WTC11 (cell line): ENCODE data around the gene NEO1. TPM values are rescaled to one million over a fixed set of nuclear protein-coding genes. Genes with fewer than 3 reads are reported as not detected.

Source experiments
- ATAC-seq: fragments of 200-7000 bp; cut with Tn5 transposase; 2 replicates; pipeline ENCODE4 v1.10.0; 2021; ENCODE audit warnings: mild to moderate bottlenecking, moderate library complexity
- CTCF ChIA-PET: fragments of 300-600 bp; sonication (Branson Sonifier 250); formaldehyde crosslinking; loops from one replicate; lab custom pipeline; 2021; ENCODE audit warnings: antibody characterized with exemption; lab: Charles Lee
- POLR2A ChIA-PET: fragments of 350-600 bp; sonication (Branson Sonifier 250); formaldehyde crosslinking; loops from one replicate; lab custom pipeline; 2021; ENCODE audit warnings: antibody characterized with exemption; lab: Charles Lee
- DNase-seq: peaks from one replicate; pipeline ENCODE4 v3.0.0; 2021; ENCODE audit warnings: low spot score
- H3K27ac Mint-ChIP-seq: 2 replicates; pipeline ENCODE4 v1.8.0; 2021; ENCODE audit warnings: mixed read lengths
- H3K27me3 Mint-ChIP-seq: 2 replicates; pipeline ENCODE4 v1.8.0; 2021; ENCODE audit warnings: low read depth, mild to moderate bottlenecking, moderate library complexity, mixed read lengths
- H3K36me3 Mint-ChIP-seq: 2 replicates; pipeline ENCODE4 v1.8.0; 2021; ENCODE audit warnings: mixed read lengths
- H3K4me1 Mint-ChIP-seq: 2 replicates; pipeline ENCODE4 v1.8.0; 2022; ENCODE audit warnings: mixed read lengths
- H3K4me3 Mint-ChIP-seq: 2 replicates; pipeline ENCODE4 v1.8.0; 2021; ENCODE audit warnings: mild to moderate bottlenecking, moderate library complexity, mixed read lengths
- H3K9me3 Mint-ChIP-seq: 2 replicates; pipeline ENCODE4 v1.8.0; 2021; ENCODE audit warnings: mixed read lengths
- AFF4 ChIP-seq: sonication (generic); formaldehyde crosslinking; IDR thresholded peaks from 2 replicates; pipeline ENCODE4 v1.8.1; 2023; ENCODE audit warnings: mild to moderate bottlenecking, missing genetic modification reagents, borderline replicate concordance
- ATF1 ChIP-seq: sonication (generic); formaldehyde crosslinking; IDR thresholded peaks from 2 replicates; pipeline ENCODE4 v1.8.1; 2023; ENCODE audit warnings: mild to moderate bottlenecking, moderate library complexity, missing genetic modification reagents
- ATF2 ChIP-seq: sonication (generic); formaldehyde crosslinking; IDR thresholded peaks from 2 replicates; pipeline ENCODE4 v1.8.1; 2022; ENCODE audit warnings: low read depth, missing genetic modification reagents, borderline replicate concordance
- ATF3 ChIP-seq: sonication (generic); formaldehyde crosslinking; conservative IDR thresholded peaks from 2 replicates; pipeline ENCODE4 v1.8.1; 2022; ENCODE audit warnings: mild to moderate bottlenecking, missing genetic modification reagents
- CBFB ChIP-seq: sonication (generic); formaldehyde crosslinking; IDR thresholded peaks from 2 replicates; pipeline ENCODE4 v1.8.1; 2022; ENCODE audit warnings: mild to moderate bottlenecking, low read depth, missing genetic modification reagents
- CDX4 ChIP-seq: fragments of 250-450 bp; sonication (Bioruptor Pico); IDR thresholded peaks from 2 replicates; pipeline ENCODE4 v1.9.0; 2021; ENCODE audit warnings: moderate library complexity, mild to moderate bottlenecking, inconsistent platforms, borderline replicate concordance
- CREM ChIP-seq: sonication (generic); formaldehyde crosslinking; IDR thresholded peaks from 2 replicates; pipeline ENCODE4 v1.8.1; 2022; ENCODE audit warnings: mild to moderate bottlenecking, missing genetic modification reagents, moderate library complexity
- E2F1 ChIP-seq: sonication (generic); formaldehyde crosslinking; IDR thresholded peaks from 2 replicates; pipeline ENCODE4 v1.8.0; 2022; ENCODE audit warnings: mild to moderate bottlenecking, missing genetic modification reagents
- ELF4 ChIP-seq: sonication (generic); formaldehyde crosslinking; IDR thresholded peaks from 2 replicates; pipeline ENCODE4 v1.8.1; 2022; ENCODE audit warnings: low read depth, mild to moderate bottlenecking, moderate library complexity, missing genetic modification reagents
- EMX1 ChIP-seq: fragments of 250-450 bp; sonication (Bioruptor Pico); IDR thresholded peaks from 2 replicates; pipeline ENCODE4 v1.8.0; 2021; ENCODE audit warnings: mild to moderate bottlenecking
- ETV6 ChIP-seq: sonication (generic); formaldehyde crosslinking; IDR thresholded peaks from 2 replicates; pipeline ENCODE4 v1.8.1; 2022; ENCODE audit warnings: mild to moderate bottlenecking, missing genetic modification reagents
- FOXJ3 ChIP-seq: sonication (generic); formaldehyde crosslinking; IDR thresholded peaks from 2 replicates; pipeline ENCODE4 v1.9.0; 2021; ENCODE audit warnings: missing genetic modification reagents, mild to moderate bottlenecking, borderline replicate concordance
- FOXK1 ChIP-seq: sonication (generic); formaldehyde crosslinking; IDR thresholded peaks from 2 replicates; pipeline ENCODE4 v1.8.0; 2022; ENCODE audit warnings: mild to moderate bottlenecking, moderate library complexity, missing genetic modification reagents
- FOXP4 ChIP-seq: sonication (generic); formaldehyde crosslinking; IDR thresholded peaks from 2 replicates; pipeline ENCODE4 v1.8.0; 2022; ENCODE audit warnings: mild to moderate bottlenecking, missing genetic modification reagents
- GABPB1 ChIP-seq: sonication (generic); formaldehyde crosslinking; IDR thresholded peaks from 2 replicates; pipeline ENCODE4 v1.8.1; 2023; ENCODE audit warnings: mild to moderate bottlenecking, missing genetic modification reagents
- GTF2I ChIP-seq: fragments of 250-450 bp; sonication (Bioruptor Pico); conservative IDR thresholded peaks from 2 replicates; pipeline ENCODE4 v1.4.0; 2021; ENCODE audit warnings: mild to moderate bottlenecking
- IRF2 ChIP-seq: sonication (generic); formaldehyde crosslinking; IDR thresholded peaks from 2 replicates; pipeline ENCODE4 v1.8.0; 2022; ENCODE audit warnings: low read depth, missing genetic modification reagents, borderline replicate concordance
- MYBL2 ChIP-seq: sonication (generic); formaldehyde crosslinking; IDR thresholded peaks from 2 replicates; pipeline ENCODE4 v1.8.1; 2023; ENCODE audit warnings: mild to moderate bottlenecking, moderate library complexity, missing genetic modification reagents
- NFYB ChIP-seq: sonication (generic); formaldehyde crosslinking; conservative IDR thresholded peaks from 2 replicates; pipeline ENCODE4 v1.8.0; 2022; ENCODE audit warnings: low read depth, missing genetic modification reagents
- NR2C2 ChIP-seq: sonication (generic); formaldehyde crosslinking; IDR thresholded peaks from 2 replicates; pipeline ENCODE4 v1.8.0; 2022; ENCODE audit warnings: mild to moderate bottlenecking, missing genetic modification reagents
- RORB ChIP-seq: fragments of 250-450 bp; sonication (Bioruptor Pico); IDR thresholded peaks from 2 replicates; pipeline ENCODE4 v1.9.0; 2021; ENCODE audit warnings: mild to moderate bottlenecking
- SP1 ChIP-seq: sonication (generic); formaldehyde crosslinking; conservative IDR thresholded peaks from 2 replicates; pipeline ENCODE4 v1.8.1; 2022; ENCODE audit warnings: missing genetic modification reagents
- USF1 ChIP-seq: sonication (generic); formaldehyde crosslinking; IDR thresholded peaks from 2 replicates; pipeline ENCODE4 v1.8.0; 2022; ENCODE audit warnings: mild to moderate bottlenecking, missing genetic modification reagents
- ZNF121 ChIP-seq: sonication (generic); formaldehyde crosslinking; IDR thresholded peaks from 2 replicates; pipeline ENCODE4 v1.8.0; 2023; ENCODE audit warnings: missing genetic modification reagents
- total RNA-seq: library from RNA; stranded (reverse); gene quantifications from 3 replicates; pipeline ENCODE4 v1.2.3, GENCODE V29; 2021

Gene NEO1
- total RNA-seq, 1 experiment from 2014 or later, result 37.1 TPM

GRCh38 chr15:73334086-73334485, 281.8 kb downstream of the NEO1 start:
- no peaks in the 10 kb centered on the region for H3K36me3 Mint-ChIP-seq
- DNase-seq, result no peak
- ChIA-PET CTCF (interaction anchor here (0.5 to 1.9 kb wide), 3 partner anchors 28 to 371 kb away, joined by 3 to 5 read pairs (median 3); no protein-coding TSS in a partner anchor), POLR2A (interaction anchor here (0.6 to 1.4 kb wide), 2 partner anchors 11 to 26 kb away, joined by 3 read pairs; no protein-coding TSS in a partner anchor)
- H3K4me1 Mint-ChIP-seq, result no peaks in the 10 kb centered on the region
- no peak for ATAC-seq
- no peak overlapping the region for H3K4me3 Mint-ChIP-seq
- no peaks in the 10 kb centered on the region for H3K27me3 Mint-ChIP-seq
- TF ChIP-seq CBFB (CRISPR knock-in tag) (no peak), RORB (CRISPR knock-in tag) (no peak), MYBL2 (CRISPR knock-in tag) (no peak), ZNF121 (CRISPR knock-in tag) (no peak), ATF2 (no peak), CREM (CRISPR knock-in tag) (no peak), NFYB (CRISPR knock-in tag) (no peak), FOXJ3 (no peak), GTF2I (CRISPR knock-in tag) (no peak), E2F1 (CRISPR knock-in tag) (no peak), AFF4 (CRISPR knock-in tag) (no peak), IRF2 (CRISPR knock-in tag) (no peak)
- no peak overlapping the region for H3K27ac Mint-ChIP-seq
- no peaks in the 10 kb centered on the region for H3K9me3 Mint-ChIP-seq

GRCh38 chr15:73335026-73335425, 282.8 kb downstream of the NEO1 start:
- H3K4me3 Mint-ChIP-seq, result no peak overlapping the region
- H3K4me1 Mint-ChIP-seq, result no peaks in the 10 kb centered on the region
- no peaks in the 10 kb centered on the region for H3K27me3 Mint-ChIP-seq
- no peak for TF ChIP-seq USF1 (CRISPR knock-in tag)
- TF ChIP-seq ETV6 (CRISPR knock-in tag), result no peak
- no peak for TF ChIP-seq ELF4 (CRISPR knock-in tag)
- TF ChIP-seq EMX1, result no peak
- TF ChIP-seq NFYB (CRISPR knock-in tag), result no peak
- no peak for TF ChIP-seq SP1
- TF ChIP-seq CDX4 (CRISPR knock-in tag), result no peak
- TF ChIP-seq ATF3 (CRISPR knock-in tag), result no peak
- no peak for TF ChIP-seq ATF1 (CRISPR knock-in tag)
- no peak for TF ChIP-seq FOXK1 (CRISPR knock-in tag)
- no peak for TF ChIP-seq GTF2I (CRISPR knock-in tag)
- no peak for TF ChIP-seq GABPB1
- TF ChIP-seq NR2C2 (CRISPR knock-in tag), result no peak
- no peak for TF ChIP-seq FOXP4 (CRISPR knock-in tag)
- no peak for TF ChIP-seq IRF2 (CRISPR knock-in tag)
- no peak for TF ChIP-seq CREM (CRISPR knock-in tag)
- no peak for TF ChIP-seq ATF2
- ChIA-PET POLR2A (interaction anchor here (1.4 kb wide), 1 partner anchor 12 kb away, joined by 3 read pairs; no protein-coding TSS in a partner anchor), CTCF (interaction anchor here (1.1 kb wide), 1 partner anchor 9 kb away, joined by 3 read pairs; no protein-coding TSS in a partner anchor)
- H3K36me3 Mint-ChIP-seq, result no peaks in the 10 kb centered on the region
- H3K9me3 Mint-ChIP-seq, result no peaks in the 10 kb centered on the region
- H3K27ac Mint-ChIP-seq, result no peak overlapping the region
- ATAC-seq (no peak), DNase-seq (no peak)
